Keratinocyte (primary cell): ENCODE data around the gene TMEM242. TPM values are rescaled to one million over a fixed set of nuclear protein-coding genes. Genes with fewer than 3 reads are reported as not detected.

Experiments used
- DNase-seq: peaks from one replicate; pipeline ENCODE4 v3.0.0-alpha.2; 2011; ENCODE audit warnings: low read depth, missing footprints, low spot score
- FAIRE-seq: peaks from 2 replicates; lab custom pipeline; 2011; peaks lifted over from hg19 to GRCh38; lab: Jason Lieb, UNC
- H2AFZ ChIP-seq: 2 replicates; pipeline ENCODE4 v1.6.0; 2012; ENCODE audit warnings: low read length, control low read depth, inconsistent platforms; ENCODE audit not compliant: control insufficient read depth
- H3K27ac ChIP-seq: 2 replicates; pipeline ENCODE4 v1.5.1; 2011; ENCODE audit warnings: low read length; ENCODE audit not compliant: control insufficient read depth, insufficient read depth
- H3K27me3 ChIP-seq: 3 replicates; pipeline ENCODE4 v1.6.0; 2011; ENCODE audit warnings: low read length; ENCODE audit not compliant: control insufficient read depth, insufficient read depth; ENCODE audit errors: extremely low read depth
- H3K36me3 ChIP-seq, 2 experiments: 2 replicates in 1 of 2; 3 replicates in 1 of 2; pipeline ENCODE4 v1.5.1; 2011; ENCODE audit warnings: low read length in 2 of 2, mild to moderate bottlenecking in 1 of 2; ENCODE audit not compliant: control insufficient read depth in 2 of 2, insufficient read depth in 2 of 2; ENCODE audit errors: extremely low read depth in 1 of 2
- H3K4me1 ChIP-seq: 3 replicates; pipeline ENCODE4 v1.5.1; 2011; ENCODE audit warnings: low read length; ENCODE audit not compliant: control insufficient read depth, insufficient read depth; ENCODE audit errors: extremely low read depth
- H3K4me2 ChIP-seq: 3 replicates; pipeline ENCODE4 v1.6.0; 2011; ENCODE audit warnings: low read depth, low read length; ENCODE audit not compliant: control insufficient read depth, insufficient read depth; ENCODE audit errors: extremely low read depth
- H3K4me3 ChIP-seq, 3 experiments: fragments of 200-600 bp in 1 of 3; sonication (generic) in 1 of 3; 2 replicates in 2 of 3; 3 replicates in 1 of 3; pipeline ENCODE4 v1.5.1; 2011 to 2016; ENCODE audit warnings: low read length in 3 of 3, mild to moderate bottlenecking in 3 of 3, control low read depth in 2 of 3, inconsistent platforms in 1 of 3, low read depth in 1 of 3, mixed read lengths in 1 of 3, mixed run types in 1 of 3, moderate library complexity in 1 of 3; ENCODE audit not compliant: control insufficient read depth in 2 of 3, insufficient read depth in 2 of 3; ENCODE audit errors: extremely low read depth in 1 of 3
- H3K79me2 ChIP-seq: 2 replicates; pipeline ENCODE4 v1.6.0; 2012; ENCODE audit warnings: low read length; ENCODE audit not compliant: control insufficient read depth, insufficient read depth
- H3K9ac ChIP-seq: 3 replicates; pipeline ENCODE4 v1.6.0; 2011; ENCODE audit warnings: low read length; ENCODE audit not compliant: control insufficient read depth, insufficient read depth; ENCODE audit errors: extremely low read depth
- H3K9me1 ChIP-seq: 3 replicates; pipeline ENCODE4 v1.6.0; 2011; ENCODE audit warnings: low read length; ENCODE audit not compliant: control insufficient read depth, insufficient read depth; ENCODE audit errors: extremely low read depth
- H3K9me3 ChIP-seq: 2 replicates; pipeline ENCODE4 v1.5.1; 2012; ENCODE audit warnings: low read depth, low read length; ENCODE audit not compliant: control insufficient read depth
- H4K20me1 ChIP-seq: 3 replicates; pipeline ENCODE4 v1.6.0; 2011; ENCODE audit warnings: low read length; ENCODE audit not compliant: control insufficient read depth, insufficient read depth; ENCODE audit errors: extremely low read depth
- CTCF ChIP-seq, 3 experiments: IDR thresholded peaks in 1 of 3; conservative IDR thresholded peaks in 1 of 3; optimal IDR thresholded peaks in 1 of 3; 2 replicates in 2 of 3; 3 replicates in 1 of 3; pipeline versions ENCODE3 to v1.5.1; 2011; ENCODE audit warnings: low read length in 3 of 3, mild to moderate bottlenecking in 3 of 3, moderate library complexity in 2 of 3, control low read depth in 1 of 3, inconsistent platforms in 1 of 3; ENCODE audit not compliant: insufficient read depth in 2 of 3; ENCODE audit errors: extremely low read depth in 1 of 3
- EZH2 ChIP-seq: IDR thresholded peaks from one replicate; pipeline ENCODE4 v1.6.1; 2012; ENCODE audit warnings: inconsistent platforms, mild to moderate bottlenecking, low read length, moderate library complexity
- dilution Hi-C: fragments of 300-500 bp; cut with MboI; formaldehyde crosslinking; loops from one replicate; pipeline ENCODE4 v1.7.0; 2020; ENCODE audit warnings: low sequenced_read_pairs; ENCODE audit not compliant: extremely low pct_ligation_motif_present
- polyA plus RNA-seq, 5 experiments: library from polyadenylated mRNA; depleted of rRNA in 3 of 5; stranded (reverse) in 3 of 5; stranded (forward) in 1 of 5; unstranded in 1 of 5; fragments of >200 nt; gene quantifications; 1 replicate in 1 of 5; 2 replicates in 3 of 5; 3 replicates in 1 of 5; pipeline versions ENCODE4 v1.2.1 to v1.2.3, GENCODE V29; 2011 to 2012; ENCODE audit warnings: missing spikeins in 2 of 5, low read depth in 1 of 5, low replicate concordance in 1 of 5

TMEM242 gene
- polyA plus RNA-seq, 1 donor (not counting 4 experiments of a cell fraction or from before 2014, with no cell fraction given): 11.0 TPM

GRCh38 chr6:157366648-157367047 is 43.3 kb upstream of the TMEM242 start:
- dilution Hi-C loops: no loop called here
- Histone ChIP-seq H3K36me3 (no peaks in the 10 kb centered on the region), H3K9me3 (no peaks in the 10 kb centered on the region), H3K4me2 (no peak overlapping the region), H3K79me2 (no peaks in the 10 kb centered on the region), H3K4me1 (no peaks in the 10 kb centered on the region), H3K27ac (no peak overlapping the region), H3K4me3 (no peak overlapping the region), H3K27me3 (no peaks in the 10 kb centered on the region), H3K9me1 (no peaks in the 10 kb centered on the region), H3K9ac (no peak overlapping the region), H2AFZ (no peak overlapping the region), H4K20me1 (no peaks in the 10 kb centered on the region)
- DNase-seq: no peak
- TF ChIP-seq EZH2 (no peak), CTCF (optimal IDR thresholded peaks at IDR 0.05 in 1 of 3, IDR thresholded peaks at IDR 0.05 in 1 of 3, conservative IDR thresholded peaks at IDR 0.05 in 1 of 3; ENCODE audit: extremely low read depth in 1 of 3, insufficient read depth in 2 of 3, low read length in 3 of 3) (no peak)
- FAIRE-seq: no peak

GRCh38 chr6:157364705-157365104 is 41.4 kb upstream of the TMEM242 start:
- no peak for FAIRE-seq
- no peak overlapping the region for H3K9ac ChIP-seq
- no peak for TF ChIP-seq EZH2
- TF ChIP-seq CTCF (optimal IDR thresholded peaks at IDR 0.05 in 1 of 3, IDR thresholded peaks at IDR 0.05 in 1 of 3, conservative IDR thresholded peaks at IDR 0.05 in 1 of 3; ENCODE audit: extremely low read depth in 1 of 3, insufficient read depth in 2 of 3, low read length in 3 of 3): no peak
- H3K36me3 ChIP-seq: no peaks in the 10 kb centered on the region
- H4K20me1 ChIP-seq: no peaks in the 10 kb centered on the region
- no peaks in the 10 kb centered on the region for H3K27me3 ChIP-seq
- no peaks in the 10 kb centered on the region for H3K4me1 ChIP-seq
- no peaks in the 10 kb centered on the region for H3K9me1 ChIP-seq
- no peak overlapping the region for H3K27ac ChIP-seq
- H3K4me3 ChIP-seq: no peak overlapping the region
- DNase-seq: no peak
- dilution Hi-C loops: no loop called here
- no peak overlapping the region for H3K4me2 ChIP-seq
- H3K79me2 ChIP-seq: no peaks in the 10 kb centered on the region
- H2AFZ ChIP-seq: no peak overlapping the region
- H3K9me3 ChIP-seq: no peaks in the 10 kb centered on the region
